Measurements from ENCODE around the gene CCDC68.
"Not testable (repeated sequence)": the region's sequence is repeated elsewhere in the genome, so short reads cannot be mapped to it uniquely, and the experiment has no call there.

Gene CCDC68

GRCh38 chr18:54871231-54871630, 88.0 kb downstream of the CCDC68 start:
- no peak for DNase-seq

DNA sequence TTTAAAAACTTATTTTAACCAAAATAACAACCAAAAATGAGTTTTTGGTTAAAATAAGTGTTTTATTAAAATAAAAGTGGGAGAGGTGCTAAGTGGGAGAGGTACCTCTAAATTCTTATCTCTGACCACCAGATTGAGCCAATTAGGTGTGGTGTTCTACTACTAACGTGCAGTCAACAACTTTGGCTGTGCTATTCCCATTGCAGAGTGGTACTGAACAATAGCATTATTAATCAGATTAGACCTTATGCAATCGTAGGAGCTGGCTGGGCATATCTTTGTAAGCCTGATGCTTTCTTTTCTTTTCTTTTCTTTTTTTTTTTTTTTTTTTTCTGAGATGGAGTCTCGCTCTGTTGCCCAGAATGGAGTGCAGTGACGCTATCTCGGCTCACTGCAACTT, 92.1 kb downstream of the CCDC68 start:
- DNase-seq: no peak

DNA sequence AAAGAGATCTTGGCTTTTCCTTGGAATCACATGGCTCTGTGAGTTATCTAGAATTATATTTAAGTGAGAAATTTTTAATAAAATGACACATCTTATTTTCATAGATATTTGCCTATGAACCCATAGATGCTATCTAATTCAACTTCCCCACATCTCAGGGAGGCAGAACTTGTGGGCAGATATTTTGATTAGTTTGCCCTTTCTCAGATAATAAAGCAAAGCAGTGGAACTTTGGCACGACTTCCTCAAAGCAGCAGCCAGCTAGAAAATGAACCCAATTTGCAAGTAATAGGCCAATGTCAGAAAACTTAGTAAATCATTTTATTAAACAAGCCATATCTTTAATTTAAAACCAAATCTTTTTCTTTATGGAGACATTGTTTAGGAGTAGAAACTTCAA, 98.3 kb downstream of the CCDC68 start:
- no peak for DNase-seq

GRCh38 chr18:54859667-54860421, 99.4 kb downstream of the CCDC68 start:
- DNase-seq: no peak

DNA sequence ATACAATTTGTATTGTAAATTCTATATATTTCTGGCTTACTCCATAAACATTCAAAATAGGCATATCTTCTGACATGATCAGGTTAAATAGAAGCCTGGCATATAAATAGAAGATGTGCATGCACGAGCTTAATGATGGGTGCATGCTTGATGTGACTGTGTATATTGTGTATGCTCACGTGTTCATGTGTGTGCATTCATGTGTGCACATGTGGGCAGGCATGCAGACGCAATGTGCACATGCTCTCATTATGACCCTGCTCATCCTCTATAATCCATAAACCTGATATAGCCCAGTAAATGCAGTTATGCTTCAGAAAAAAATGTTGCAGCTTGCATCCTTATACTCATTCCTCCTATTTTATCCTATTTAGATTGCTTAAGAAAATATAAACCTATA, 101.8 kb downstream of the CCDC68 start:
- no peak for DNase-seq

GRCh38 chr18:54856105-54856646, 103.1 kb downstream of the CCDC68 start:
- DNase-seq: no peak

DNA sequence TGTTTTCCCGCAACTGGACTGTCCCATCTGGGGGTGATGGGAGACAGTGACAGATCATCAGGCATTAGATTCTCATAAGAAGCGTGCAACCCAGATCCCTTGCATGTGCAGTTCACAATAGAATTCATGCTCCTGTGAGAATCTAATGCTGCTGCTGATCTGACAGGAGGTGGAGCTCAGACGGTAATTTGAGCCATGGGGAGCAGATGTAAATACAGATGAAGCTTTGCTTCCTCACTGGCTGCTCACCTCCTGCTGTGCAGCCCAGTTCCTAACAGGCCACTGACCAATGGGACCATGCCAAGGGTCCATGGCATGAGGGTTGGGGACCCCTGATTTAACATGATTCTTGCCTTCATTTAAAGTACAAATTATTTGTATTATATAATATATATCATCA, 104.2 kb downstream of the CCDC68 start:
- DNase-seq: not testable (repeated sequence)

DNA sequence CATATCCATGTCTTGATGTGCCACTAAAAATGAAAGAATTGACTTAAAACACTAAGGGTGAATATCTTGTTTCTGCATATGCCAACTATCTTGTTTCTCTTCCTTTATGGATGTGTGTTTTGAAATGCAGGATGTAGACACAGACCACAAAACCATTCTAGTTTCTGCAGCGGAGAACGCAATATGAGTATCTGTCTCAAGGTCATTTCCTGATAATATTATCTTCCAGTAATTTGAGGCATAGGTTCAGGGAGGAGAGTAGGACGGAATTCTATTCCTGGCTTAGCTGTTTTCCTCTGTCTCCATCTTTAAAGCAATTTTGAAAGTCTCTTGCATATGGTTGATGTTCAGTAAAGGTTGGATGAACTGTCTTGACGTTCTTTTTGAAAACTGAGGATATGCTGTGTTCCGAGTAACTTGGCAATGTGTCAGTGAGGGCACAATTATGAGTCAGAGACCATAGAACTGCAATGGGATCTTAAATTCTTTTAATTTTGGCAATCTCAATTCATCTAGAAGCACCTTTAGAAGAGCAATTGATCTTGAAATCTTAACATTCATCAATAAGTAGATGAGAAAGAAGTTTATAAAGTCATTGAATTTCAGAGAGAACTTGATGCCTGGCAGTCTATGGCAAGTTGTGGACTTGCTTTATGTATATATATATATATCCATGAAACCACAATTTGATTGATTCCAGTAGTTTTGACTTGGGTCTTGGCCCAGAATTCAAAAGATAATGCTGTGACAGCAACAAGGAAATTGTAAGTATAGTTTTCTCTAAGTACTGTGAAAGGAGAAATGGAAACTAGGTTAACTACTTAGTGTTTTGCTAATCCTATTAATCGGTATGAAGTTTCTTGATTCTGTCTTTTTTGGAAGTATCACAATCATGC, 106.2 kb downstream of the CCDC68 start:
- no peak for DNase-seq

All from activated naive CD4-positive, alpha-beta T cell treated with anti-CD3 and anti-CD28 coated beads, Interleukin-2, amount 50 U/mL, for 16 hours (primary cell).